ENCODE results near the gene SPIRE1.

The SPIRE1 gene
- long read RNA-seq, donor 1, partial matches to known transcripts, result 73 of 157 reads
- long read RNA-seq, donor 1, other reads (novel, unspliced or antisense), result 84 of 157 reads
- long read RNA-seq, donor 2, result 0 reads
- long read RNA-seq, donor 3, result 0 reads
- long read RNA-seq, donor 4, result 0 reads
- long read RNA-seq, donor 5, full-length matches to known transcripts, result 2 of 2 reads
- long read RNA-seq, donor 5, partial matches to known transcripts, result 0 of 2 reads
- long read RNA-seq, donor 5, other reads (novel, unspliced or antisense), result 0 of 2 reads
- long read RNA-seq, donor 6, full-length matches to known transcripts, result 2 of 2 reads
- long read RNA-seq, donor 6, partial matches to known transcripts, result 0 of 2 reads
- long read RNA-seq, donor 6, other reads (novel, unspliced or antisense), result 0 of 2 reads
- long read RNA-seq, donor 7, result 0 reads
- long read RNA-seq, donor 8, full-length matches to known transcripts, result 6 of 11 reads
- long read RNA-seq, donor 8, partial matches to known transcripts, result 0 of 11 reads
- long read RNA-seq, donor 8, other reads (novel, unspliced or antisense), result 5 of 11 reads

DNA sequence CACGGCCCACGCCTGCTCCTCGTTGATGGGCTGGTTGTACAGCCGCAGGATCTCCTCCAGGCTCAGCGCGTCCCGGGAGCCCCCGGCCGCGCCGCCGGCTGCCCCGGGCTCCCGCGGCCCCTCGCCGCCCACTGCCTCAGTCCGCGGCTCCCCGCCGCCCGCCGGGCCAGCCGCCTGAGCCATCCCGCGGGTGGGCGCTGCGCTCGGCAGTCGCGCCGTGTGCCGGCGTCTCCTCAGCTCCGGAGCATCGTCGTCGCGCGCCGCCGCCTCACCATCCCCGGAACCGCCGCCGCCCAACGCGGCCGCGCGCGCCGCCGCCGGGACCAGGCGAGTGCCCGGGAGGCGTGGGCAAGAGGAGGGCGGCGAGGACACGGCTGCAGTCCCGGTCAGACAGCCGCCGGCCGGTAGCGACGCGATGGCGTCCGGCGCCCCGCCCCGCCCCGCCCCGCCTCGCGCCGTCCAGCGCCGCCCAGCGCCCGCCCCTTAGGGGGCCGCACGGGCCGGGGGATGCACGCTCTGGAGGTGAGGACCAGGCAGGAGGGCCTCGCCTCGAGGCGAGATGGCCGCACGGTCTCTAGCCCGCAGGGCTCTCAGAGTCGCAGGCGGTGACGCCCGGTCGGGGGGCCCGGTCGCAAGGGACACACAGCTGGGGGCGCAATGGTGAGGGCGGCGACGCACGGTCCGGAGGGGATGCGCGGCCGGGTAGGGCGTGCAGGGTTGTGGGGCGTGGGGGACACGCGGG is at the start of gene SPIRE1:
Gene SPIRE1 (minus strand): TSS at position 424 of the 742 bp plus-strand sequence. CDS start 241 bp downstream, at position 183.
- peak; percentile 81 for DNase-seq

DNA sequence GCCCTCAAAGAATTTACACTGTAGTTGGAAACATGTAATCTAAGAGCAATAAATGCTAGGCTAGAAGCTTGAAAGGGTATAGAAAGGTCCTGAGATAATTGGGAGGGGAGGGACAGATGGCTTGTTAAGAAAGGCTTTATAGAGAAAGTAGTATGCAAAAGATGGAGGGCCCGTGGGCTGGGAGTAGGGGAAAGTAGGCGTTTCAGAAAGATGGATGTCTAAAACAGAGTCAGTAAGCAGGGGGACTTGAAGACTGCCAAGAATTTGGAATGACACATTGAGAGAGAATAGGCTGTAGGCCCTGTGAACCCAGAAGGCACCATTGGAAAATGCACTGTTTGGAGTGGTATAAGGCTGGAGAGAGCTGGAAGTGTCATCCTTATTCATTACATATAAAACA is 45.8 kb upstream of the SPIRE1 start:
- peak; percentile 5 for DNase-seq

GRCh38 chr18:12703096-12703567 is 45.2 kb upstream of the SPIRE1 start:
- DNase-seq, result no peak

DNA sequence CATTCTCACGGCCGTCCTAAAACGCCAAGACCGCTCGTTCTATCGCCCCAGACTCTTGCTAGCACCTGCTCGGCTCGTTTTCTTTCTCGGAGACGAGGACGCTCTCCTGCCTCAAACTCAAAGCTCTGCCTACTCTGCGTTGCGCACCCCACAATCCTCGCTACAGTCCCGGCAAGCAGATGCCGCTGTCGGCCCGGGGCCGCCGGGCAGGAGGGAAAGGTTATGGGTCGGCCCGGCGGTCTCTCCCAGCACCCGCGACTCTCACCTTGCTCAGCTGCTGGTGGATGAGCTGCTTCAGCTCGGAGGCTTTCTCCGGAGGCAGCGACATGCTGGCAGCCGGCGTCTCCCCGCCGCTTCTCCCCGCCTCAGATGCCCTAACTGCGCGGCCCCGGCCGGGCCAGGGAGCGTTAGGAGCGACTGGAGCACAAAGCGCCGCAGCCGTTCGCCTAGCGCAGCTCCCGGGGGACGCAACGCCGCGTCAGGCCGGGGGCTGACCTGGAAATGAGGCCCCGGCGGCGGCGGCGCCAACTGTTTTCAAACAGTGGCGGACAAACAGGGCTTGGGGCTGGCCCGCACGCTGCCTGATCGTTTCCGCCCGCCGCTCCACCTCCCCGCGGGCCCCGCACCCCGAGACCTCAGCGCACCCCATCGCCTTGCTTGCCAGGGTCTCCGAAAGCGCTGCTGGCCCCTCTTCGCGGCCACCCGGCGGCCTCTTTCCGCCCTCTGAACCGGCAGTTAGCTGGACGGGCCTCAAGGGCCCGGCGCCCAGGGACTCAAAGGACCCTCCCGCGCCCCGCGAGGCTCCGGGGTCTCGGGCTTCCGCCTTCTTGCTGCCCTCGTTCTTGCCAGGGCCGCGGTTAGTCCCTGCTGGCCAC is 44.6 kb upstream of the SPIRE1 start, which contains the start of the genes CEP76 and PSMG2:
Gene CEP76 (minus strand): TSS at position 503 of the 875 bp plus-strand sequence. CDS start 175 bp downstream, at position 328.
Gene PSMG2 (plus strand): TSS at position 822 of the 875 bp plus-strand sequence. CDS start 66 bp downstream, outside the sequence.
- DNase-seq, result peak; percentile 100

DNA sequence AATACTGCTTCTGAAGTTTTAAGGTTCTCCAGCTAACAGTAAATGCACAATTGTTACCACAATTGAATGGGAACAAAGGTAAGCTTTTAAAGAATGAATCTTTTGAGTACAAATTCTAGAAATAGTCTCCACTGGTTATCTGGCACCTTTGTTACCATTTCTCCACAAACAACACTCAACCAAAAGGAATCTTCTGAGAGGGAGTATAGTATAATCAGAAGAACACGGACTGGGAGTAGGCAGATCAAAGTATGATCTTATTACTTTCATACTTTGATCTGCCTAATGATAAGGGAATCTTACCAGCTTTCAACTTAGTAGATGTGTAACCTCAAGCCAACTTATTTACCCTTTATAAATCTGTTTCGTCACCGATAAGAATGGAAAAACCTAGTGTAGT is 43.3 kb upstream of the SPIRE1 start:
- DNase-seq, result no peak

GRCh38 chr18:12699747-12700146 is 41.8 kb upstream of the SPIRE1 start:
- no peak for DNase-seq

- no peak for DNase-seq
These were observed 36.1 kb upstream of the SPIRE1 start for GRCh38 chr18:12694032-12694431.

- DNase-seq, result no peak
These were observed 34.3 kb upstream of the SPIRE1 start for GRCh38 chr18:12692206-12692605.

DNA sequence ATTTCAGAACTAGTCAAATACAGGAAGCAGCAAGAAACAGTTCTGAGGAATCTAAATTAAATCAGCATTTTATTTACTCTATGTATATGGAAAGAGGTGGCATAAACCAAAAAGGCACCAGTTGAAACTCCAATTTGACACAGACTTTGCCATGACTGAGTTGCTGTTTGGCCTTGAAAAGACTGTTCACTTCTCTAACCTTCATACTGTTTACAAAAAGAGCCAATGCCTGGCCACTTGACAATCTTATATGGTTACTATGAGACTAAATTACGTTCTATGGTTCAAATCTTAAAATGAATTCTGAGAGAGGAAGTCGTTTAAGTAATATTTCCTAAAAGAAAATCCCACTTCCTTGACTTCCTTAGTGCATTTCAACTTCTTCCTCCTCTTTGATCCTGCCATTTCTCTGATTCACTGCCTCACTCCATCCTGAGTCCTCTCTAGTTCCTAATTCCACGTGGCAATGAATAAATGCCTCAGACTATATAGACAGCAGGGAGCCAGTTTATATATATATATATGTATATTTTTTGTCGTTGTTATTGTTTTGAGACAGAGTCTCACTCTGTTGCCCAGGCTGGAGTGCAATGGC is 31.4 kb upstream of the SPIRE1 start:
- DNase-seq, result no peak

DNA sequence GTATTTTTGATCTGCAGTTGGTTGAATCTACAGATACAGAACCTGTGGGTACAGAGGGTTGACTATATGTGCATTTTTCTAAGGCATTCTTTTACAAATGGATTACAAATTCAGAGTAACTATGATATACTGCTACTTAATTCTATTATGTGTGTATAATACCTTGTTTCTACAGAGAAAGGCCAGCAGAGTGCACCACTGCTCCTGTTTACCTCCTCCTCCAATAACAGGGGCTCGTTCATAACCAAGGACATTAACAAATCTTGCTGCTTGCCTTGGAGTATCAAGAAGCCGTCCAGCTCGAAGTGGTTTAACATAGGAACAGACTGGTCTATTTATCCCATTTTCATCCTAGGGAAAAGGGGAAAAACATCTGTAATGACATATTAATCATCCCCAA is 28.2 kb upstream of the SPIRE1 start:
- no peak for DNase-seq

GRCh38 chr18:12679183-12679786 is 21.4 kb upstream of the SPIRE1 start:
- peak; percentile 30 for DNase-seq

DNA sequence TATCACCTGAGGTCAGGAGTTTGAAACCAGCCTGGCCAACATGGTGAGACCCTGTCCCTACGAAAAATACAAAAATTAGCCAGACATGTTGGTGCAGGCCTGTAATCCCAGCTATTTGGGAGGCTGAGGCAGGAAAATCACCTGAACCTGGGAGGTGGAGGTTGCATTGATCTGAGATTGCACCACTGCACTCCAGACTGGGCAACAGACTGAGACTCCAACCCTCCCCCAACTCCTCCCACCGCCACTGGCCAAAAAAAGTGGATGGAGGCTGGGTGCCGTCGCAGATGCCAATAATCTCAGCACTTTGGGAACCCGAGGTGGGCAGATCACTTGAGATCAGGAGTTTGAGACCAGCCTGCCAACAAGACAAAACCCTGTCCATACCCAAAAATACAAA is 10.1 kb upstream of the SPIRE1 start:
- no peak for DNase-seq

- peak; percentile 38 for DNase-seq
These were observed 2.1 kb upstream of the SPIRE1 start for GRCh38 chr18:12659904-12660605.

DNA sequence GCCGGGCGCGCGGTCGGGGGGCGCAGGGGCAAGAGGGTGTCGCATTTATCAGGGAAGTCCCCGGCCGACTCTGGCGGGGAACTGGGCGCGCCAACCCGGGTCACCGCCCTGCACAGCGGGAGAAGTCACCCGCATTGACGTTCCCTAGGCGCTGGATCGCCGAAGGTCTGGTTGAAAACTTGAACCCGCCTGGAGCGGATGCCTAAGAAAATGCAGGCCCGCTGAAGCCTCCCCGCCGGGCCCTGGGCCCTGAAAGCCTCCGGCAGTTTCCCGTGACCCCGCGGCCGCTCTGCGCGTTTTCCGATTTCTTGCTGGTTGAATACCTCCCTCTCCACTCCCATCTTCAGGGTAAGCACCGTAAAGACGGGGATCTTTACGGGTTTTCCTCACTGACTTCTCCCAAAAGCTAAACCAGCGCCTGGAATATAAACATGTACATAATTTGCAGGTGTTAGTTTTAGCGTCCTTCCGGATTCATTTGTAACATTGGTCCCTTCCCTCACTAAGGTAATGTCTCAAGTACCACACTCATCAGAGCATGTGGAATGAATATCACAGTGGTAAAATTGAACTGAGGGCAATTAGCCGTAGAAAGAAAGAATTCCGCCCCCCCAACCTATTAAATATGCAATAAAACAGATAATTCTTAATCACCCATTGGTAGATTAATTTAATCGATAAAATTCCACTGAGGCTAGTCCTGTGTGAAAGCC is 675 bp upstream of the SPIRE1 start:
- peak; percentile 69 for DNase-seq

GRCh38 chr18:12656938-12657683 is 796 bp downstream of the SPIRE1 start:
- DNase-seq, result peak; percentile 83

DNA sequence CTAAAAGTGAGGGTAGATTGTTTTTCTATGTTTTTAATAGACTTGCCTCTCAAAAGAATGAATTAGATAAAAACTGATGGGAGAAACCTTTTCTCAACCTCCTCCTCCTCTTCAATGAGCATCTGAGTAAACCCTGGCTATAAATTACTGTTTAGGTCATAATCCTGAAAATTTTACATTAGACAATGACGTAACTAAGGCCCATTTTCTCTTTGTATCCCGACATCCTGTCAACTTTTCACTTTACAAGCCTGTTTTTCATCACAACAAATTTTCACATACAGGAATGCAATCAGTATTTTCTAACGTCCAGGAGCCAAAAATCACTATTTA is 1.3 kb downstream of the SPIRE1 start:
- no peak for DNase-seq

DNA sequence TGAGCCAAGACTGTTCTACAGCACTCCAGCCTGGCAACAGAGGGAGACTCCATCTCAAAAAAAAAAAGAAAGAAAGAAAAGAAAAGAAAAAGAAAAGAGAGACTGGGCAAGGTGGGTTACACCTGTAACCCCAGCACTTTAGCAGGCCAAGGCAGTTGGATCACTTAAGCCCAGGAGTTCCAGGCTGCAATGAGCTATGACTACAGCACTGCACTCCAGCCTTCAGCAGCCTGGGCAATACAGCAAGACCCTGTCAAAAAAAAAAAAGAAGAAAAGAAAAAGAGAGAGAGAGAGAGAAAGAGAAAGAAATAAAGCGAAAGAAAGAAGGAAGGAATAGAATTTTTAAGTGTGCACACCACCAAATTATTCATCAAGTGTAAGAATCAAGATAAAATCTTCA is 2.9 kb downstream of the SPIRE1 start:
- DNase-seq, result no peak

GRCh38 chr18:12652861-12653401 is 5.0 kb downstream of the SPIRE1 start:
- no peak for DNase-seq

GRCh38 chr18:12651651-12652050 is 6.3 kb downstream of the SPIRE1 start:
- no peak for DNase-seq
